NCI-H1092 treated with DMSO at 0.1 percent for 48 hours (cell line): ENCODE measurements around the gene MYLK4.

ENCODE experiments used
- DNase-seq: peaks from one replicate; lab custom pipeline; 2025; lab: John Stamatoyannopoulos, UW

The MYLK4 gene

GRCh38 chr6:2755456-2755855, 4.7 kb upstream of the MYLK4 start:
- DNase-seq, result no peak

- DNase-seq, result no peak
Measured at GRCh38 chr6:2754911-2755310, 4.2 kb upstream of the MYLK4 start.

DNA sequence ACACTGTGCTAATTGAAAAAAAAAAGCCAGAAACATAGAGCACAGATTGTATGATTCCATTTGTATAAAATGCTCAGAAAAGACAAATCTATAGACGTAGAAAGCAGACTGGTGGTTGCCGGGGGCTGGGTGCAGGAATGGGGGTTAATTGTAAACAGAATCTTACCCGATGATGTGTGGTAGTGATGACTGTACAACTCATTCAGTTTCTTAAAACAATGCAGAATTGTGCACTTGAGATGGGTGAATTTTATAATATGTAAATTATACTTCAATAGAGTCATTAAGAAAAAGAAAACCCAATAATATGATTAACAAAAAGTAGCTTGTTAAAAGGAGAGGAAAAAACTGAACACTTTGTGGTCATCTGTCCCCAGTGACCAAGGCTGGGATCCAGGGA, 3.7 kb upstream of the MYLK4 start:
- DNase-seq, result no peak

DNA sequence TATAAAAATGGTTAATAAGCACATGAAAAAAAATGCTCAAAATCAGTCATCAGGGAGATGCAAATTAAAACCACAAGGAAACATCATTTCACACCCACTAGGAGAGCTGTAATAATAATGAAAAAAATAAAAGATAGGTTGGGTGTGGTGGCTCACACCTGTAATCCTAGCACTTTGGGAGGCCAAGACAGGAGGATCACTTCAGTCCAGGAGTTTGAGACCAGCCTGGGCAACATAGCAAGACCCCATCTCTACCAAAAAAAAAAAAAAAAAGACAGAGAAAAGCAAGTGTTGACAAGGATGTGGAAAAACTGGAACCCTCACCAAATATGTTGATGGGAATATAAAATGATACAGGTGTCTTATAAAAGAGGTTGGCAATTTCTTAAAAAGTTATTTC, 3.0 kb upstream of the MYLK4 start:
- DNase-seq, result no peak

- no peak for DNase-seq
Measured at GRCh38 chr6:2753110-2753489, 2.4 kb upstream of the MYLK4 start.

DNA sequence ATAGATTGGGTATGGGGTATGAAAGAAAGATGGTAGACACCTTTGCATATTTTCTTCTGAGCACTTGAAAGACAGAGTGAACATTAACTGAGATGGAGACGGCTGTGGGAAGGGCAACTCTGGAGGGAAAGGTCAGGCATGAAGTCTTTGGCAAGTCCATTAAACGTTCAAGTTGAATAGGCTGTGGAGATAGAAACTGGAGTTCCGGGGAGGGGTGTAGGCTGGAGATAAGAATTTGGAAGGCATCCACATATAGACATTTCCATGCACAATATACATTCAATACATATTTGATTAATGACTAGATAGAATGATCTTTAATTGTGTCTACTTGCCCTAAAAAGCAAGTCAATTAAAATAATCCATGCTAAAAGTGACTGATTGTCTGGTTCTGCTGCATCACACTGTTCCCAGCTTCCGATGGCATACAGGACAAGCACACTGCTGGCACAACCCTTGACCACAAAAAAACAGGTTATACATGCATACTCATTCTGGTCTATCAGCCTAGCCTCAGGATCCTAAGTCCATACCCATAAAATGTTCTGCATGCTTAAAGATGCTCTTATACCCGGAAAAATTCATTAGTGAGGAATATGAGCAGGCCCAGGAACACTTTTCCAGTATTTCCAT, 1.9 kb upstream of the MYLK4 start:
- DNase-seq, result no peak

- DNase-seq, result no peak
Measured at GRCh38 chr6:2751871-2752270, 1.1 kb upstream of the MYLK4 start.

DNA sequence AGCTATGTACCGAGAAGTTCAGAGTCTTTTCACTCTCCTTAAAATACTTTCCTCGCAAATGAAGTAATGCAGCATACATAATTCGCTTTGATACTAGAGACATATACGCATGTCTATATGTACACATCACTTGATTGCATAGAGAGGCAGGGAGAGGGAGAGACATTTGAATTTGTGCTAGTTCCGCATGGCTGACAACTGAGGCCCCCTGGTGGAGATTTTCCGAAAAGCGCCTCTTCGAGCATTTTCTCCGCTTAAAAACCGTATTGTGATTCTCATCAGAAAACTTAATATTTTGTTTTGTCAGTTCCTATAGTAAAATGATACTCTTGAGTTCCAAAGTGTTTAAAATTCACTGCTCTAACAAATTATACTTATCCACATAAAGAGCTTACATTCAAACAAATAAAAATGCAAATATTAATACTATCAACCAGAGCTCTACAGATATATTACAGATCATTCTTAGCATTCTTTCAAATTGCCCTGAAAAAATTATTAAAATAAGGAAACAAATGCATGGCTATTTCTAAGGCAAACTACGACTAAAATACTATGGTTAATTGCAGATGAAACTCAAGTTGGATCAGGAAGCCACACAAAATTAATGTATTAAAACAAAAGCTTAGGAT, 637 bp downstream of the MYLK4 start:
- peak; percentile 18 for DNase-seq

- DNase-seq, result no peak
Measured at GRCh38 chr6:2748183-2748582, 2.5 kb downstream of the MYLK4 start.

GRCh38 chr6:2746557-2747061, 4.1 kb downstream of the MYLK4 start:
- no peak for DNase-seq

DNA sequence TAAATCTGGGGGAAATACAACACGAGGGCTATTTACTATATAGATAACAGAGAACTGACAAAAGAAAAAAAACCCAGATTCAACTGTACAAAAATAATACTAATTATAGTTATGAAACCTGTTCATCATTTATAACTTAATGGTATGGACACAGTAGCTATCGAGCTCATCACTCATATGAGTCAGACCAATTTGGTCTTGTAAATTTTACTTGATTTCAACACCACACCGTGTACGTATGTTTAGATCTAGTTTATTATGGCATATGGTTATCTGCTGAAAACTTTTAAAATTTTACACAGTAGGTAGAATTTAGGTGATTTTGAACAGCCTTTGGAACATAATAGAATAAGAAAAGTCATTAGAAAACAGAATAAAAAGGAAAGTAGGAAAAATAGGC, 5.5 kb downstream of the MYLK4 start:
- DNase-seq, result no peak

DNA sequence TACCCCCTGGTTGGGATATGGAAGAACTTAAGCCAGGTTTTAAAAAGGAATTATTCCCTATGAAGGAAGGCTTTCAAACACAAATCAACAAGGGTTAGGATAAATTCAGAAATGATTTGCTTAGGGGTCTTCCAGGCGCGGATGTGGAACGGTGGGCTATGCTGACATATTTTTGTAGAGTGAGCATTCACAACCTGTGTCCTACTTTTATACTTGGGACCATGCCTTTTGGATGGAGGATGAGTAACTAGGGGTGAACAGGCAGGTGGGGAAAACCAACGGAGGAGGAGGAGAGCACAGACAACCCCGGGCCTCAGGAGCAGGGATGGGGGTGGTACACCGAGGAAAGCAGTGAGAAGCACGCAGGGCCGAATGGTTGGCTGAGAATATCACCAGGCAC, 5.9 kb downstream of the MYLK4 start:
- no peak for DNase-seq

- peak; percentile 45 for DNase-seq
Measured at GRCh38 chr6:2744209-2744771, 6.4 kb downstream of the MYLK4 start.

DNA sequence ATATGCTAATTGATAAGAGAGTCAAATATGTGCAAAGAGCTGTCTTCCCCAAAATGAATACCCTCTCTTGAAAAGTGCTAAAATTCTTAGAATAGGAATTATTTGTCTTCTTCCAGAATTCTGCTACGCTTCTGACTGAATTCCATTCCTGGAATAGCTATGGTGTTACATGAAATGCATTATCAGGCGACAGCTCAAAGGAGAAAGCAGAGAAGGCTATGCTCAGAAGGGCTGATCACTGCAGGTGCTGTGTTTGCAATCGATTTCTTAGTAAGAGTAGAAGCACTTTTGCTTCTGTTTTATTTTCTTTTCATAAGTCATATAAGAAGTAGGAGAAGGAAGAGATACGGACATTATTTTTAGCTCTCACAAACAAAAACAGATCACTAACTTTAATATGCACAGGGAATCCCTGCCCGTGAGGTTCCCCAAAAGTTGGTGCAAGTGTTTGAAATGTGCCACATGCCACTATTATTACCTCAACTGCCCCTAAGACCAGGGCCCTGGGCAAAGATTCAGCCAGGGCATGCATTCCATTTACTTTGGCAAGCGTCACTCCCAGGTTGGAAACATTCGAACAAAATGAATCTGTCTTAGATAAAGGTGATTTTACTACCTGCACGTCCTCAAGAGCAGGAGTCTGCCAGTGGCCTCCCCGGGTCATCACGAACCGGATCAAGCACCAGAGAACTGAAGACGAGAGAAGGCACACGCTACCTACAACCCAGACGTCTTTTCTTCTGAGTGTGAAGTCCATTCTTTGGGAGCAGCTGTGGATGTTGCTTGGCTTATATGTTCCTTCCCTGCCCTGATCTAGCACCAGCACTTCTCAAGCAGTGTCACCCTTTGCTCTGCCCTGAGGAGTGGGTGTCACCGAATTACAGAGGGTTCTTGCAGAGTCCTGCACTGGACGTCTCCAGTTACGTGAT, 7.2 kb downstream of the MYLK4 start:
- no peak for DNase-seq

DNA sequence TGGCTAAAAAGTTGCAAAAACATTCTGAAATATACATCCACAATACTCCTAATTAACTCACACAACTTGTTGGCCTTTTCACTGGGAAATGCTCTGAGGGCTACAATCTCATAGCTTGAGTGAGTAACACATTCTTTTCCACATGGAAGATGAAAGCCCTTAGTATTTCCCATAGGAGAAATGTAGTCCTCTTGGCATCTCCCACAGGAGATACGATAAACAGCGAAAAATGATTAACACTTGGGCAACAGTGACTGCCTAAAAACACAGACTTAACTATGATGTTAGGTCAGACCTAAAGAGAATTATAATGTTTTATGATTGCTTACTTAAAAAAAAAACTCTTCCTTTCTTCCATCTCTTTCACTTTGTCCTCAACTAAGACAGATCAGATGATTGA, 9.0 kb downstream of the MYLK4 start:
- DNase-seq, result no peak

- no peak for DNase-seq
Measured at GRCh38 chr6:2740581-2740980, 10.1 kb downstream of the MYLK4 start.

DNA sequence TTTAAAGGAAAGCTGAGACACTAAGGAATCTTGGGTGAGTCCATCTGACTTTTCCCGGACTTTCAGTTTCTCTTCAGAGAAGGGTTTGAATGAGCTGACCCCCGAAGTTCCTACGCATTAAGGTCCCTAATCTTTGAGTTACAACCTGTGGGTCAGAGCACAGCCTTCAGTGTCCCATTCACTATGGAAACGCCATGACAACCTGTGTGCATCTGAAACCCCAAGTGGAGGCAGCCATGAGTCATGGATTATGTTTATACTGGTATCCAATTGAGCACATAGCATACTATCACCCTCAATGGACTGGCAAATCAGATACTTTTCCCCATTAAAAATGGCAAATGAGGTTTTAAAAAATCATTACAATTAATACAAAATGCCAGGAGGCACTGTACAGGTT, 11.4 kb downstream of the MYLK4 start:
- DNase-seq, result no peak

DNA sequence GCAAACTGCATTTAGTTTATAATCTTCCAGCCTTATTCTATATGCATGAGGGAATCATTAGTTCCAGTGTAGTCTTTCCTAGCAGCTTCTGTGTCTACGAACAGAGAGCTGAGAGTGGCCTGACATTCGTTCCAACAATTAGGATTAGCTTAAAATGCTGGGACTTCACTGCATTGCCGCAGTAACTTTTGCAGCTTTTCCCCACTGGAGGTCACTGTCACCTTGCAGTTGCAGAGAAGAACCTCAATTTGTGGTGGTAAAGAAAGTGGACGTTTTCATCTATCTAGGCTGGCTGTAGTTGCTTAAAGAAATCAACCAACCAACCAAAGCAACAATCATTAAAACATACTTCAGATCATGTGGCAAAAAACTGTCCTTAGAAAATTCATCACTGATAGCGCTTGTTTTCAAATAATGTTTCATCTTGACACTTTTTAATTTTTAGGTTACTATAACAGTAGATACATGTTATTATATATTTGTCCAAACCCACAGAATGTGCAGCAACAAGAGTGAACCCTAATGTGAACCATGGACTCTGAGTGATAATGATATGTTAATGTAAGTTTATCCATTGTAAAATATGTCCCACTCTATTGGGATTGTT, 12.2 kb downstream of the MYLK4 start:
- peak; percentile 1 for DNase-seq

- no peak for DNase-seq
Measured at GRCh38 chr6:2737885-2738284, 12.8 kb downstream of the MYLK4 start.

GRCh38 chr6:2734488-2735166, 16.1 kb downstream of the MYLK4 start:
- no peak for DNase-seq

- no peak for DNase-seq
Measured at GRCh38 chr6:2733736-2734480, 16.8 kb downstream of the MYLK4 start.
